Panc1 (cell line): Measurements from ENCODE around the gene ZFYVE26. TPM values are rescaled to one million over a fixed set of nuclear protein-coding genes. Genes with fewer than 3 reads are reported as not detected.

Source experiments
- ATAC-seq: fragments of 200-7000 bp; cut with Tn5 transposase; 2 replicates; pipeline ENCODE4 v1.9.1; 2020; ENCODE audit warnings: mild to moderate bottlenecking, moderate library complexity
- BruUV-seq: library from RNA; stranded (reverse); fragments of 400-500 nt; replicated peaks from 2 replicates; lab custom pipeline; 2021; lab: Mats Ljungman, UMichigan
- CTCF ChIA-PET: fragments of 300-600 bp; sonication (Branson Sonifier 250); formaldehyde crosslinking; loops from one replicate; lab custom pipeline; 2022; ENCODE audit warnings: antibody characterized with exemption; lab: Charles Lee
- POLR2A ChIA-PET: fragments of 300-600 bp; sonication (Branson Sonifier 250); formaldehyde crosslinking; loops from one replicate; lab custom pipeline; 2022; ENCODE audit warnings: antibody characterized with exemption; lab: Charles Lee
- DNase-seq: peaks from one replicate; pipeline ENCODE4 v3.0.0-alpha.2; 2010; ENCODE audit warnings: low read depth, low spot score
- H3K27ac ChIP-seq: 2 replicates; pipeline ENCODE4 v1.5.1; 2011; ENCODE audit warnings: mild to moderate bottlenecking, low read length, inconsistent platforms
- H3K27me3 ChIP-seq: fragments of 200-500 bp; sonication (Bioruptor generic); 2 replicates; pipeline ENCODE4 v1.6.0; 2014; ENCODE audit warnings: low read length, inconsistent platforms; ENCODE audit not compliant: control insufficient read depth, insufficient read depth
- H3K36me3 ChIP-seq: fragments of 200-500 bp; sonication (Bioruptor generic); 2 replicates; pipeline ENCODE4 v1.5.1; 2014; ENCODE audit warnings: inconsistent platforms, mild to moderate bottlenecking, low read length, moderate library complexity; ENCODE audit not compliant: control insufficient read depth, insufficient read depth
- H3K4me1 ChIP-seq: 2 replicates; pipeline ENCODE4 v1.5.1; 2011; ENCODE audit warnings: inconsistent platforms, mild to moderate bottlenecking, low read length, moderate library complexity; ENCODE audit not compliant: control insufficient read depth, insufficient read depth
- H3K4me3 ChIP-seq, 2 experiments: 2 replicates each; pipeline ENCODE4 v1.5.1; 2011 to 2012; ENCODE audit warnings: low read depth in 2 of 2, low read length in 2 of 2, mild to moderate bottlenecking in 2 of 2, inconsistent platforms in 1 of 2, moderate library complexity in 1 of 2
- H3K9me3 ChIP-seq: fragments of 200-500 bp; sonication (Bioruptor generic); 2 replicates; pipeline ENCODE4 v1.5.1; 2014; ENCODE audit warnings: low read depth, mild to moderate bottlenecking, inconsistent platforms, low read length, moderate library complexity; ENCODE audit not compliant: control insufficient read depth, insufficient read depth
- CTCF ChIP-seq: fragments of 450-650 bp; IDR thresholded peaks from 2 replicates; pipeline ENCODE4 v1.5.1; 2017; ENCODE audit warnings: mild to moderate bottlenecking
- POLR2AphosphoS5 ChIP-seq: IDR thresholded peaks from 2 replicates; pipeline ENCODE4 v1.6.1; 2012; ENCODE audit warnings: mild to moderate bottlenecking, low read depth, low read length, moderate library complexity
- REST ChIP-seq, 2 experiments: IDR thresholded peaks; 2 replicates each; pipeline ENCODE4 v1.6.1; 2011 to 2012; ENCODE audit warnings: low read depth in 2 of 2, control low read depth in 1 of 2, low read length in 1 of 2, mild to moderate bottlenecking in 1 of 2, moderate library complexity in 1 of 2; ENCODE audit not compliant: insufficient read depth in 1 of 2
- SIN3A ChIP-seq: IDR thresholded peaks from 2 replicates; pipeline ENCODE4 v1.6.1; 2012; ENCODE audit warnings: low read depth, mild to moderate bottlenecking, low read length, moderate library complexity, borderline replicate concordance; ENCODE audit not compliant: insufficient read depth
- TCF7L2 ChIP-seq: IDR thresholded peaks from 2 replicates; pipeline ENCODE4 v1.6.1; 2011; ENCODE audit warnings: mild to moderate bottlenecking, low read depth, low read length, inconsistent platforms
- in situ Hi-C: cut with HindIII; loops from 2 replicates; pipeline ENCODE4 v1.10.0; 2016; ENCODE audit warnings: low sequenced_read_pairs, low pct_unique_long_range_greater_than_20kb
- intact Hi-C: fragments of 100-400 bp; cut with micrococcal nuclease; formaldehyde crosslinking; loops from one replicate; pipeline ENCODE4 v1.10.0; 2022; ENCODE audit not compliant: unreplicated experiment
- total RNA-seq: library from RNA; stranded (reverse); gene quantifications from one replicate; pipeline ENCODE4 v1.2.1, GENCODE V29; 2021; ENCODE audit not compliant: unreplicated experiment

The ZFYVE26 gene
- total RNA-seq, 1 experiment from 2014 or later = 17.3 TPM

GRCh38 chr14:67748312-67748711 lies 68.1 kb downstream of the ZFYVE26 start:
- ChIA-PET CTCF (no interaction called here), POLR2A (no interaction called here)
- no peaks in the 10 kb centered on the region; the same call in none of the 2 replicates for H3K36me3 ChIP-seq
- intact Hi-C loops (no loop called here), in situ Hi-C loops (no loop called here)
- H3K4me1 ChIP-seq = no peaks in the 10 kb centered on the region
- H3K4me3 ChIP-seq = no peak overlapping the region
- no peak for DNase-seq
- BruUV-seq = no TSS peak
- no peaks in the 10 kb centered on the region for H3K9me3 ChIP-seq
- H3K27me3 ChIP-seq = no peaks in the 10 kb centered on the region
- no peak for ATAC-seq
- no peak overlapping the region for H3K27ac ChIP-seq
- TF ChIP-seq SIN3A = no peak
- no peak for TF ChIP-seq POLR2AphosphoS5
- TF ChIP-seq TCF7L2 = no peak

- no peak for ATAC-seq
- TF ChIP-seq POLR2AphosphoS5 (no peak), REST (IDR thresholded peaks at IDR 0.05; ENCODE audit: insufficient read depth in 1 of 2, low read depth in 2 of 2, low read length in 1 of 2) (no peak), SIN3A (no peak), TCF7L2 (no peak), CTCF (no peak)
- DNase-seq = no peak
- H3K4me3 ChIP-seq = no peak overlapping the region
- no peaks in the 10 kb centered on the region for H3K36me3 ChIP-seq
- ChIA-PET CTCF (no interaction called here), POLR2A (no interaction called here)
- no peak overlapping the region for H3K27ac ChIP-seq
- no peaks in the 10 kb centered on the region for H3K9me3 ChIP-seq
- intact Hi-C loops = no loop called here
- BruUV-seq = no TSS peak
- in situ Hi-C loops = no loop called here
- H3K27me3 ChIP-seq = no peaks in the 10 kb centered on the region
- H3K4me1 ChIP-seq = no peaks in the 10 kb centered on the region
Measured at GRCh38 chr14:67746927-67747326, 69.5 kb downstream of the ZFYVE26 start.

DNA sequence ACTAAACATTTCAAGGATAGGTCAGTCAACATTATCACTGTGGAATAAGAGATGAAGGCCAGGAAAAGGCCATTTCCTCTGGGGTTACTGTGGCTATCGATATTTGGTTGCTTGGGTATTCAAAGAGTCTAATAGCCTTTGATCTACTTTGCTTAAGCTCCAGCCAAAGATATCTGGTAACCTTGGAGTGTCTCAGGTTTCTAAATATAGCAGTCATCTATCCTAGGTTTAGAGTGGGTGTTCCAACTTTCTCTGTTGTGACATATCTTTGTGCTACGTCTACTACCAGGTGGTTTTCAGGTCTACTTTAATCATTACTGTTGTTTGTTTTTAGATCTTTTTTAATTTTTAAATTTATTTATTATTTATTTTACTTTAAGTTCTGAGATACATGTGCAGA lies 72.3 kb downstream of the ZFYVE26 start:
- no peak overlapping the region for H3K4me3 ChIP-seq
- in situ Hi-C loops = no loop called here
- no peaks in the 10 kb centered on the region for H3K9me3 ChIP-seq
- ChIA-PET CTCF (no interaction called here), POLR2A (interaction anchor here (0.6 kb wide), 2 partner anchors 139 to 1771 kb away, joined by 3 read pairs; no protein-coding TSS in a partner anchor)
- no peaks in the 10 kb centered on the region for H3K27me3 ChIP-seq
- H3K36me3 ChIP-seq = no peaks in the 10 kb centered on the region
- ATAC-seq (no peak), DNase-seq (no peak)
- TF ChIP-seq REST (IDR thresholded peaks at IDR 0.05; ENCODE audit: insufficient read depth in 1 of 2, low read depth in 2 of 2, low read length in 1 of 2) (no peak), SIN3A (no peak), CTCF (no peak), TCF7L2 (no peak), POLR2AphosphoS5 (no peak)
- H3K4me1 ChIP-seq = no peaks in the 10 kb centered on the region
- H3K27ac ChIP-seq = no peak overlapping the region
- intact Hi-C loops = no loop called here
- BruUV-seq = no TSS peak
